ENCODE results near the gene POLR2J3. TPM values are rescaled to one million over a fixed set of nuclear protein-coding genes. Genes with fewer than 3 reads are reported as not detected.
"Not testable (repeated sequence)": the region's sequence is repeated elsewhere in the genome, so short reads cannot be mapped to it uniquely, and the experiment has no call there.

Gene POLR2J3
- polyA plus RNA-seq, 4 donors, result 31.6 to 63.0 (median 41.8) TPM

- H3K27ac ChIP-seq (ENCODE audit: low read depth in 1 of 3, low read length in 2 of 3); FAIRE-seq; H3K9me3 ChIP-seq (ENCODE audit: control insufficient read depth in 2 of 2, insufficient read depth in 1 of 2, low read depth in 1 of 2, low read length in 1 of 2); DNase-seq; H3K4me1 ChIP-seq (ENCODE audit: control insufficient read depth in 3 of 3, insufficient read depth in 2 of 3, low read depth in 1 of 3, low read length in 2 of 3); H3K4me3 ChIP-seq (ENCODE audit: low read depth in 1 of 3, low read length in 3 of 3); H3K27me3 ChIP-seq (ENCODE audit: control insufficient read depth in 3 of 3, insufficient read depth in 3 of 3, low read length in 3 of 3); H3K36me3 ChIP-seq (ENCODE audit: control insufficient read depth in 3 of 3, insufficient read depth in 2 of 3, low read depth in 1 of 3, low read length in 3 of 3): not testable (repeated sequence)
- WGBS, 3 donors, result no CpG with 5 or more reads among the region's 3 CpGs
Measured at GRCh38 chr7:102576363-102576762, 4.0 kb upstream of the POLR2J3 start.

DNA sequence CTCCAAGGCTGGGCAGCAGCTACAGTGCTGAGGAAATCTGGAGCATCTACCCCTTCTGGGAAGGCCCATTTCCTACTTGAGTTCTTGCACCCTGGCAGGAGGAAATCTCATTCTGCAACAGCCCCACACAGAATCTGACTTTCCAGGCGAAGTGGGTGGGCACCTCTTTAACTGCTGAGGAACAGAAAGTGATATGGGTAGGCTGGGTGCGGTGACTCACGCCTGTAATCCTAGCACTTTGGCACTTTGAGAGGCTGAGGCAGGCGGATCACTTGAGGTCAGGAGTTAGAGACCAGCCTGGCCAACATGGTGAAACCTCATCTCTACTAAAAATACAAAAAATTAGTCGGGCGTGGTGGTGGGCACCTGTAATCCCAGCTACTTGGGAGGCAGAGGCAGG lies 2.2 kb upstream of the POLR2J3 start:
- FAIRE-seq; H3K4me3 ChIP-seq (ENCODE audit: low read depth in 1 of 3, low read length in 3 of 3); H3K9me3 ChIP-seq (ENCODE audit: control insufficient read depth in 2 of 2, insufficient read depth in 1 of 2, low read depth in 1 of 2, low read length in 1 of 2); H3K27ac ChIP-seq (ENCODE audit: low read depth in 1 of 3, low read length in 2 of 3); H3K4me1 ChIP-seq (ENCODE audit: control insufficient read depth in 3 of 3, insufficient read depth in 2 of 3, low read depth in 1 of 3, low read length in 2 of 3); H3K36me3 ChIP-seq (ENCODE audit: control insufficient read depth in 3 of 3, insufficient read depth in 2 of 3, low read depth in 1 of 3, low read length in 3 of 3); H3K27me3 ChIP-seq (ENCODE audit: control insufficient read depth in 3 of 3, insufficient read depth in 3 of 3, low read length in 3 of 3); DNase-seq: not testable (repeated sequence)
- WGBS, 3 donors, result no CpG with 5 or more reads among the region's 6 CpGs

DNA sequence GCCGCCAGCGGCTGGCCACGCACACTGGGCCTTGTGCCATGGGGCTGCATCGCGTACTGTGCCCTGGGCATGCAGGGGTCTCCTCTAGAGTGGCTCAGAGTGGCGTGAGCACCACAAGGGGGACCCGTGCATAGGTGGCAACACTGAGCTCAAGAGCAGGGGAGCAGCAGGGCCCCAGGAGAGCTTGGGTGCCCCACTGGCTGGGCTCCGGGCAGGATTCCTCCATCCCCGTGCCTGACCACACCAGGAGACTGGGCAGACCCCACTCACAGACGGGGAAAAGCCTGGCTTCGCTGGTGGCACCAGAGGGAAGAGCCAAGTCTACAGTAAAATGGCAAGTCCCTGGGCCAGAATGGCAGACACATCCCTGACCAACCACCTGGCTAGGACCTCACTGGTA lies 3.8 kb downstream of the POLR2J3 start:
- not testable (repeated sequence) for H3K27ac ChIP-seq (ENCODE audit: low read depth in 1 of 3, low read length in 2 of 3); H3K36me3 ChIP-seq (ENCODE audit: control insufficient read depth in 3 of 3, insufficient read depth in 2 of 3, low read depth in 1 of 3, low read length in 3 of 3); H3K4me1 ChIP-seq (ENCODE audit: control insufficient read depth in 3 of 3, insufficient read depth in 2 of 3, low read depth in 1 of 3, low read length in 2 of 3); H3K4me3 ChIP-seq (ENCODE audit: low read depth in 1 of 3, low read length in 3 of 3); FAIRE-seq; DNase-seq; H3K27me3 ChIP-seq (ENCODE audit: control insufficient read depth in 3 of 3, insufficient read depth in 3 of 3, low read length in 3 of 3); H3K9me3 ChIP-seq (ENCODE audit: control insufficient read depth in 2 of 2, insufficient read depth in 1 of 2, low read depth in 1 of 2, low read length in 1 of 2)
- WGBS, 3 donors, result 96 to 100% (median 97%) methylated on average over 2 to 4 of the region's 11 CpGs

- DNase-seq; FAIRE-seq; H3K27me3 ChIP-seq (ENCODE audit: control insufficient read depth in 3 of 3, insufficient read depth in 3 of 3, low read length in 3 of 3); H3K36me3 ChIP-seq (ENCODE audit: control insufficient read depth in 3 of 3, insufficient read depth in 2 of 3, low read depth in 1 of 3, low read length in 3 of 3); H3K27ac ChIP-seq (ENCODE audit: low read depth in 1 of 3, low read length in 2 of 3); H3K9me3 ChIP-seq (ENCODE audit: control insufficient read depth in 2 of 2, insufficient read depth in 1 of 2, low read depth in 1 of 2, low read length in 1 of 2); H3K4me3 ChIP-seq (ENCODE audit: low read depth in 1 of 3, low read length in 3 of 3); H3K4me1 ChIP-seq (ENCODE audit: control insufficient read depth in 3 of 3, insufficient read depth in 2 of 3, low read depth in 1 of 3, low read length in 2 of 3): not testable (repeated sequence)
- WGBS, 3 donors, result no CpG with 5 or more reads among the region's 6 CpGs
Measured at GRCh38 chr7:102550808-102551422, 21.5 kb downstream of the POLR2J3 start, which contains the start of gene SPDYE2. TSS of gene SPDYE2 (plus strand) at chr7:102551226. CDS start at chr7:102553256, 2,030 bp downstream.

GRCh38 chr7:102546353-102546752 lies 26.0 kb downstream of the POLR2J3 start:
- not testable (repeated sequence) for FAIRE-seq; DNase-seq; H3K4me1 ChIP-seq (ENCODE audit: control insufficient read depth in 3 of 3, insufficient read depth in 2 of 3, low read depth in 1 of 3, low read length in 2 of 3); H3K27ac ChIP-seq (ENCODE audit: low read depth in 1 of 3, low read length in 2 of 3); H3K36me3 ChIP-seq (ENCODE audit: control insufficient read depth in 3 of 3, insufficient read depth in 2 of 3, low read depth in 1 of 3, low read length in 3 of 3); H3K27me3 ChIP-seq (ENCODE audit: control insufficient read depth in 3 of 3, insufficient read depth in 3 of 3, low read length in 3 of 3); H3K9me3 ChIP-seq (ENCODE audit: control insufficient read depth in 2 of 2, insufficient read depth in 1 of 2, low read depth in 1 of 2, low read length in 1 of 2); H3K4me3 ChIP-seq (ENCODE audit: low read depth in 1 of 3, low read length in 3 of 3)
- 83 to 86% methylated on average over 1 to 2 of the region's 6 CpGs; no CpG with 5 or more reads in 1 of the 3 donors for WGBS, 3 donors

- not testable (repeated sequence) for H3K4me1 ChIP-seq (ENCODE audit: control insufficient read depth in 3 of 3, insufficient read depth in 2 of 3, low read depth in 1 of 3, low read length in 2 of 3); H3K27ac ChIP-seq (ENCODE audit: low read depth in 1 of 3, low read length in 2 of 3); FAIRE-seq; H3K27me3 ChIP-seq (ENCODE audit: control insufficient read depth in 3 of 3, insufficient read depth in 3 of 3, low read length in 3 of 3); DNase-seq; H3K9me3 ChIP-seq (ENCODE audit: control insufficient read depth in 2 of 2, insufficient read depth in 1 of 2, low read depth in 1 of 2, low read length in 1 of 2); H3K4me3 ChIP-seq (ENCODE audit: low read depth in 1 of 3, low read length in 3 of 3); H3K36me3 ChIP-seq (ENCODE audit: control insufficient read depth in 3 of 3, insufficient read depth in 2 of 3, low read depth in 1 of 3, low read length in 3 of 3)
- WGBS, 3 donors, result 81 to 94% (median 84%) methylated on average over 6 to 8 of the region's 12 CpGs
Measured at GRCh38 chr7:102545288-102545687, 27.1 kb downstream of the POLR2J3 start.

GRCh38 chr7:102544372-102544771 lies 28.0 kb downstream of the POLR2J3 start:
- not testable (repeated sequence) for H3K27ac ChIP-seq (ENCODE audit: low read depth in 1 of 3, low read length in 2 of 3); H3K4me3 ChIP-seq (ENCODE audit: low read depth in 1 of 3, low read length in 3 of 3); H3K4me1 ChIP-seq (ENCODE audit: control insufficient read depth in 3 of 3, insufficient read depth in 2 of 3, low read depth in 1 of 3, low read length in 2 of 3); H3K9me3 ChIP-seq (ENCODE audit: control insufficient read depth in 2 of 2, insufficient read depth in 1 of 2, low read depth in 1 of 2, low read length in 1 of 2); H3K36me3 ChIP-seq (ENCODE audit: control insufficient read depth in 3 of 3, insufficient read depth in 2 of 3, low read depth in 1 of 3, low read length in 3 of 3); DNase-seq; H3K27me3 ChIP-seq (ENCODE audit: control insufficient read depth in 3 of 3, insufficient read depth in 3 of 3, low read length in 3 of 3); FAIRE-seq
- no CpG with 5 or more reads among the region's 1 CpG for WGBS, 3 donors

DNA sequence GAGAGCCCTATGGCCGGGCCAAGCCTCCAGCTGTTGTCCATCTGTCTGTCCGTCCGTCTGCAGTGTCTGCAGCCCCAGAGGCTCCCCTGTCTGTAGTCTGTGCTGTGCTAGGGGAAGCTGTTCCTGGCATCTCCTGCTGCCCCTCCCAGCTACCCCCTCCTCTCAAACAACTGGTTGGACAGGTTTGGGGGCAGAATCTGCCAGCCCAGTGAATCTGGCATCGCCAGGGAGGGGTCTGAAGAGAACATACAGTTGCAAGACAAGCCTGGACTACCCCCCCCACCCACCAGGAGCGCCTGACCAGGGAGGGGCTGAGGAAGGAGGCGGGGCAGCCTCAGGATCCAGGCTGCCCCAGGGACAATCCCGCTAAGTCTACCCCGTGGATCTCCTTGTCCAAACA lies 28.8 kb downstream of the POLR2J3 start, which contains the start of gene UPK3BL2:
UPK3BL2 (minus strand) TSS at position 101 of the 400 bp plus-strand sequence; CDS start at position 41, 60 bp downstream.
- not testable (repeated sequence) for H3K27ac ChIP-seq (ENCODE audit: low read depth in 1 of 3, low read length in 2 of 3); FAIRE-seq; H3K4me1 ChIP-seq (ENCODE audit: control insufficient read depth in 3 of 3, insufficient read depth in 2 of 3, low read depth in 1 of 3, low read length in 2 of 3); H3K27me3 ChIP-seq (ENCODE audit: control insufficient read depth in 3 of 3, insufficient read depth in 3 of 3, low read length in 3 of 3); H3K36me3 ChIP-seq (ENCODE audit: control insufficient read depth in 3 of 3, insufficient read depth in 2 of 3, low read depth in 1 of 3, low read length in 3 of 3); DNase-seq; H3K4me3 ChIP-seq (ENCODE audit: low read depth in 1 of 3, low read length in 3 of 3); H3K9me3 ChIP-seq (ENCODE audit: control insufficient read depth in 2 of 2, insufficient read depth in 1 of 2, low read depth in 1 of 2, low read length in 1 of 2)
- no CpG with 5 or more reads among the region's 8 CpGs for whole genome bisulfite sequencing, 3 donors

DNA sequence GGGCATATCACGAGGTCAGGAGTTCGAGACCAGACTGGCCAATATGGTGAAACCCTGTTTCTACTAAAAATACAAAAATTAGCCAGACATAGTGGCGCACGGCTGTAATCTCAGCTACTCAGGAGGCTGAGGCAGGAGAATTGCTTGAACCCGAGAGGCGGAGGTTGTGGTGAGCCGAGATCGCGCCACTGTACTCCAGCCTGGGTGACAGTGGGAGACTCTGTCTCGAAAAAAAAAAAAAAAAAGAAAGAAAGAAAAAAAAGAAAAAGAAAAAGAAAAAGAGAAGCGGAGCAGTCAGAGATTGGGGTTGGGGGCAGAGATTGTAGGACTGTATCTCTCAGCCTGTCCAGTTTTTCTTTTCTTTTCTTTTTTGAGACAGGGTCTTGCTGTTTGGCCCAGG lies 29.6 kb downstream of the POLR2J3 start:
- WGBS, 3 donors, result 91 to 95% (median 94%) methylated on average over 7 of the region's 11 CpGs
- DNase-seq, FAIRE-seq: not testable (repeated sequence)

More for the DNA sequence above, 29.6 kb downstream of the POLR2J3 start:
- not testable (repeated sequence) for H3K27me3 ChIP-seq (ENCODE audit: control insufficient read depth in 3 of 3, insufficient read depth in 3 of 3, low read length in 3 of 3); H3K4me3 ChIP-seq (ENCODE audit: low read depth in 1 of 3, low read length in 3 of 3); H3K27ac ChIP-seq (ENCODE audit: low read depth in 1 of 3, low read length in 2 of 3); H3K36me3 ChIP-seq (ENCODE audit: control insufficient read depth in 3 of 3, insufficient read depth in 2 of 3, low read depth in 1 of 3, low read length in 3 of 3); H3K9me3 ChIP-seq (ENCODE audit: control insufficient read depth in 2 of 2, insufficient read depth in 1 of 2, low read depth in 1 of 2, low read length in 1 of 2); H3K4me1 ChIP-seq (ENCODE audit: control insufficient read depth in 3 of 3, insufficient read depth in 2 of 3, low read depth in 1 of 3, low read length in 2 of 3)
